ENCODE measurements around the gene SPAG4. TPM values are rescaled to one million over a fixed set of nuclear protein-coding genes. Genes with fewer than 3 reads are reported as not detected.

The SPAG4 gene
- total RNA-seq, 2 experiments from 2014 or later: 2.6 to 5.0 TPM

DNA sequence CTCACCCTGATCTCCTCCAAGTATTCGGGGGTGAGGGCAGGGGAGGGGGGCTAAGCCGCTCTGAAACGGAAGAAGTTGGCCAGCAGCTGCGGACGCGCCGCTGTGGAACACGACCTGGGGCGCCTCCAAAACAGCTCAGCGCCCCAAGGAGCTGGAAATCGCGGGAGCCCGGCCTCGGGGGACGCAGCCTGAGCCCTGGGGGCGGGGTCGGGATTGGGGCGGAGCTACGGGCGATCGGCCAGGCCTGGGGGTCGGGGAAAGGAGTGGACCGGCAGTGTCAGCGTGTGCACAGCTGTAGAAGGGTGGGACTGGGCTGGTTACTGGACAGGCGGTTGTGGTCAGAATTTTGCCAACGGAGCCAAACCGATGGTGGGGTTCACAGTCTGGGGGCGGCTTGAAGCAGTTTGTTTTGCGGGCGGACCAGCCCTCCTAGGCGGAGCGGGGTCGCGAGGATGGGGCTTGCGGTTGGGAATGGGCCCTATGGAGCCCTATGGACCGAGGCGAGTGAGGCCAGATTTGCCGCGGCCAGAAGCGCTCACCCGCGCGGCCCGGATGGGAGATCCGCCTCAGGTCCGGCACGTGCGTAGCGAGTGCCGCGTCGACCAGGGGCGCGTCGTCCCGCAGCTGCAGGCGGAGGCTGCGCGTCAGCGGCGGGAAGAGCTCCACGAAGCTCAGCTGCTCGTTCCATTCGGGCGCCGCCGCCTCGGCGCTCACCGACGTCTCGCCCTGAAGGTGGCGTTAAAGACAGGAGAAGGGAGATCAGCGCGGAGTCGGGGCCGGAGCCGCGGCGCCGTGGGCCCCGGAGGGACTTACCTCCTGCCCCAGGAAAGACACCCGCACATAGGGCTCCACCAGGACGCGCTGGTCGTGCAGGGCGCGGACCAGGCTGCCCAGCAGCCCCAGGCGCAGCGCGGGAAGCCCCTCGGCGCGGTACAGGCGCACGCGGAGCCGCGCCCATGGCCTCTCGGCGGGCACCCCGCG lies 14.3 kb upstream of the SPAG4 start:
- H3K27ac Mint-ChIP-seq: peak overlapping the region; percentile 30
- ATAC-seq: peak; percentile 93
- H3K4me1 Mint-ChIP-seq (ENCODE audit: low read depth): peaks cover 10% of the 10 kb centered on the region
- POLR2A ChIA-PET: interaction anchor here (0.9 to 1.2 kb wide), 2 partner anchors 15 to 63 kb away, joined by 3 to 4 read pairs; partner anchors contain the start of gene SPAG4
- peak; percentile 82 for DNase-seq
- peaks cover 60% of the 10 kb centered on the region for H3K27me3 Mint-ChIP-seq (ENCODE audit: low read depth)
- peak overlapping the region; percentile 67 for H3K4me3 Mint-ChIP-seq
- CTCF ChIA-PET: interaction anchor here (0.7 to 5.3 kb wide), 15 partner anchors 9 to 392 kb away, joined by 3 to 43 read pairs (median 5); partner anchors contain the start of genes CPNE1, NFS1, RBM12 and ROMO1
- no peaks in the 10 kb centered on the region for H3K9me3 Mint-ChIP-seq (ENCODE audit: insufficient read depth)
- no peaks in the 10 kb centered on the region for H3K36me3 Mint-ChIP-seq (ENCODE audit: low read depth)

DNA sequence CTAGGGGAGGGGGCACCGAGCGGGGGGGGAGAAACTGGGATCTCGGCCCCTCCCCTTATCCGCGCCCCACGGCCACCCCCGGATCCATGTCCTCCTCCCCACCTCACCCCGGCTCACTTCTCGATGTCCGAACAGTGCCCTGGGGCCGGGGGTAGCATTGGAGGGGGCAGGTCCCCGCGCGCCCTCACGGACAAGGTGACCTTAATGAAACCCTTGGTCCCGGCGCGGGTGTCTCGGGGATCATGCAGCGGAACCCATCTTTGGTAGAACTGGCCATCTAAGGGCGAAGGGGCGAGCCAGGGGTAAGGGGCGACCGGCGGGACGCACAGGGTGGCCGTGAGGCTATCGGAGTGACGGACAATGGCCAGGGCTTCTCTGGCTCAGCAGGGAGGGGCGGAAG lies 13.6 kb upstream of the SPAG4 start:
- no peaks in the 10 kb centered on the region for H3K36me3 Mint-ChIP-seq (ENCODE audit: low read depth)
- H3K4me1 Mint-ChIP-seq (ENCODE audit: low read depth): peaks cover 12% of the 10 kb centered on the region
- no peak for DNase-seq
- no peaks in the 10 kb centered on the region for H3K9me3 Mint-ChIP-seq (ENCODE audit: insufficient read depth)
- ATAC-seq: no peak
- ChIA-PET CTCF (interaction anchor here (1.0 to 5.3 kb wide), 10 partner anchors 10 to 352 kb away, joined by 3 to 43 read pairs (median 5); partner anchors contain the start of genes CPNE1, NFS1, RBM12 and ROMO1), POLR2A (interaction anchor here (0.6 kb wide), 1 partner anchor 68 kb away, joined by 3 read pairs; no protein-coding TSS in a partner anchor)
- no peak overlapping the region for H3K4me3 Mint-ChIP-seq
- peaks cover 56% of the 10 kb centered on the region for H3K27me3 Mint-ChIP-seq (ENCODE audit: low read depth)
- H3K27ac Mint-ChIP-seq: no peak overlapping the region

DNA sequence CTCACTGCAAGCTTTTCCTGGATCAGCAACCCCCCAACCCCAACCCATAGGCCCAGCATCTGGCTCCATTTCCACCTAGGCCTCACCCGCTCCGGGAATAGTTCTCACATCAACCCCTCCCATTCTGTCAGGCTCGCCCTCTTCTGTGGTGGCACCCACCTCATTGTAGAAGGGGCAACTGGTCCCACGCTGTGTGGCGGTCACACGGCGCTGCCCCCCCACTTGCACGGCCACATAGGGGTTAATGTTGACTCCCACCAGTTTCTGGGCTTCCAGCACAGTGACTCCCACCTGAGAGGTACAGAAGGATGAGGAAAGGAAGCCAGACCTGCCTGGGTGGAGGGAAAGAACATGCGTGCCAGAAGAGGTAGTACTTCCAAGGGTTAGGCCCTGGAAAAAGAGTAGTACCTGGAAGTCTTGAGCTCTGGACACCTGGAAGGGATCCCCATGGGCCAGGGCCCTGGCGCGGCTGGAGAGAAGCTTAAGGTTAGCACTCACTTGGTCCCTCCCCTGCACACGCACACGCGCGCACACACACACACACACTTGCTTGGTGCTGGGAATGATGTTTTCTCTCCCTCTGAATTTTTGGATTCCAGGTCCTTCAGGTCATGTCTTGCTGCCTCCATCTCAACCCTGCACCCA lies 12.7 kb upstream of the SPAG4 start:
- no peak overlapping the region for H3K4me3 Mint-ChIP-seq
- H3K27me3 Mint-ChIP-seq (ENCODE audit: low read depth): peaks cover 46% of the 10 kb centered on the region
- H3K4me1 Mint-ChIP-seq (ENCODE audit: low read depth): peaks cover 13% of the 10 kb centered on the region
- no peaks in the 10 kb centered on the region for H3K9me3 Mint-ChIP-seq (ENCODE audit: insufficient read depth)
- H3K36me3 Mint-ChIP-seq (ENCODE audit: low read depth): no peaks in the 10 kb centered on the region
- no peak for ATAC-seq
- no peak overlapping the region for H3K27ac Mint-ChIP-seq
- ChIA-PET POLR2A (interaction anchor here (0.6 to 1.6 kb wide), 3 partner anchors 13 to 112 kb away, joined by 3 to 11 read pairs (median 5); partner anchors contain the start of gene SPAG4), CTCF (interaction anchor here (5.3 kb wide), 1 partner anchor 17 kb away, joined by 43 read pairs; no protein-coding TSS in a partner anchor)
- no peak for DNase-seq

DNA sequence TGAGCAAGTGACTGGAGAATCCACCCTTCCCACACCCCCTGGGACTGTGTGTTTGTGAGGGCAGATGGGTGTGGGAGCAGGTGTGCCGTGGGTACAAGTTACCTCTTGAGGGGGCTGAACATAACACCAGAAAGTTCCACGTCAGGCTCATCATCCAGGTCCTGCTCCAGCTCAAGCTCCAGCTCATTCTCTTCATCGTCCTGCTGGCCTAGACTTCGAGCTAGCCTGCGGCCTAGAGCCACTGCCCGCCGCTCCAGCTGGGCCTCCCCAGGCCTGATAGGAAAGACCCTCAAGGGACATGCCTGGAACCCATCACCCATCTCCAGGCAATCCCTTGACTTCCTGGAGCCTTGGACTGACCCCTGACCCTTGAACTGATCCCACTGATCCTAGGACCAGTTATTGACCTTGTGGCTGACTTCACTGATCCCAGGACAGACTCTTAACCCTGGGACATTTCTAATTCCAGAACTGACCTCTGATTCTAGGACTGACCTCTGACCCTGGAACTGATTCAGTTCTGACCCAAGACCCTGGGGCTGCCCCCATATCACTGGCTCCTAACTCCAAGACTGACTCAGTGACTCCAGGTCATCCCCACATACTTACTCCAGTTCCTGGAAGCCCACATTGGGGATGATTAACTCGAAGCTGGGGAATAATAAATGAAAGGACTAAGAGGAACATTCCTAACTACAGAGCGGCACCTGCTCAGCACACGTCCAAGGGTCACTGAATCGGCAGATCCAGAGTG lies 11.8 kb upstream of the SPAG4 start:
- ChIA-PET POLR2A (interaction anchor here (0.9 to 1.6 kb wide), 3 partner anchors 12 to 113 kb away, joined by 3 to 11 read pairs (median 5); partner anchors contain the start of gene SPAG4), CTCF (interaction anchor here (1.1 to 5.3 kb wide), 5 partner anchors 12 to 140 kb away, joined by 3 to 43 read pairs (median 5); partner anchors contain the start of gene SPAG4)
- H3K27me3 Mint-ChIP-seq (ENCODE audit: low read depth): peaks cover 39% of the 10 kb centered on the region
- DNase-seq: no peak
- no peak overlapping the region for H3K4me3 Mint-ChIP-seq
- H3K9me3 Mint-ChIP-seq (ENCODE audit: insufficient read depth): no peaks in the 10 kb centered on the region
- no peak overlapping the region for H3K27ac Mint-ChIP-seq
- H3K4me1 Mint-ChIP-seq (ENCODE audit: low read depth): peaks cover 13% of the 10 kb centered on the region
- H3K36me3 Mint-ChIP-seq (ENCODE audit: low read depth): no peaks in the 10 kb centered on the region
- ATAC-seq: no peak

DNA sequence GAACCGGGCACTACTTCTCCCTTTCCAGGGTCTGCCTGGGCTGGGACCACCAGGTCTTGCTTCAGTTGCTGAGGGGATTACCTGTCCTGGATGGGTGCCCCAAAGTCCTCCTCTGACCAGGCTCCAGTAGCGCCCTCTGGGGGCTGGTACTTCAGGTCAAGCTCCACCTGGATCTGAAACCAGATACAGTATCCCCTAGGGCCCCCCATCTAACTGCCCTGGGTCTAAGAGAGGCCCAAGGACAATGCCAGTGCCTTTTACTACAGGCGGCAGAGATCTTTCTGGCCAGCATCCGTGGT lies 11.2 kb upstream of the SPAG4 start:
- no peak for ATAC-seq
- Mint-ChIP-seq H3K9me3 (ENCODE audit: insufficient read depth) (no peaks in the 10 kb centered on the region), H3K27me3 (ENCODE audit: low read depth) (peaks cover 35% of the 10 kb centered on the region), H3K4me3 (no peak overlapping the region), H3K36me3 (ENCODE audit: low read depth) (no peaks in the 10 kb centered on the region), H3K27ac (no peak overlapping the region), H3K4me1 (ENCODE audit: low read depth) (peaks cover 13% of the 10 kb centered on the region)
- no peak for DNase-seq
- CTCF ChIA-PET: interaction anchor here (1.0 to 5.3 kb wide), 6 partner anchors 11 to 141 kb away, joined by 3 to 43 read pairs (median 4); partner anchors contain the start of gene SPAG4
- POLR2A ChIA-PET: interaction anchor here (1.3 kb wide), 1 partner anchor 59 kb away, joined by 3 read pairs; no protein-coding TSS in a partner anchor

DNA sequence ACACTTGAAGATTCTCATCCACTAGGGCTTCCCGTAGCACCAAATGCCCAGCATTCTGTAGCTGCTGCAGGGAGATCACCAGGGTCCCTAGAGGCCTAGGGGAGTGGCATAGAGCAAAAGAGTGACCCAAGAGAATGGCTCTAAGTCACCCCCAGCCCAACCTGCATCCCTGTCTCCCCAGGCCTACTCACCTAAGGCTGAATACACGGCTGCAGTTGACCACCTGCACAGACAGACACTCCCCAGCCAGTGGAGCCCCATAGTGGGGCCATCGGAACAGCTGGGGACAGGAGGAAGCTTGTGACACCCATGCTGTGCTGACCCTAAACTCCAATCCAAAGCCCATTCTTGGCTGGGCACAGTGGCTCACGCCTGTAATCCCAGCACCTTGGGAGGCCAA lies 9.5 kb upstream of the SPAG4 start:
- Mint-ChIP-seq H3K36me3 (ENCODE audit: low read depth) (no peaks in the 10 kb centered on the region), H3K4me1 (ENCODE audit: low read depth) (peaks cover 8% of the 10 kb centered on the region), H3K4me3 (no peak overlapping the region), H3K9me3 (ENCODE audit: insufficient read depth) (no peaks in the 10 kb centered on the region), H3K27ac (no peak overlapping the region), H3K27me3 (ENCODE audit: low read depth) (peaks cover 22% of the 10 kb centered on the region)
- DNase-seq (no peak), ATAC-seq (no peak)
- ChIA-PET POLR2A (interaction anchor here (1.1 kb wide), 1 partner anchor 28 kb away, joined by 3 read pairs; no protein-coding TSS in a partner anchor), CTCF (interaction anchor here (1.2 kb wide), 1 partner anchor 8 kb away, joined by 3 read pairs; no protein-coding TSS in a partner anchor)

DNA sequence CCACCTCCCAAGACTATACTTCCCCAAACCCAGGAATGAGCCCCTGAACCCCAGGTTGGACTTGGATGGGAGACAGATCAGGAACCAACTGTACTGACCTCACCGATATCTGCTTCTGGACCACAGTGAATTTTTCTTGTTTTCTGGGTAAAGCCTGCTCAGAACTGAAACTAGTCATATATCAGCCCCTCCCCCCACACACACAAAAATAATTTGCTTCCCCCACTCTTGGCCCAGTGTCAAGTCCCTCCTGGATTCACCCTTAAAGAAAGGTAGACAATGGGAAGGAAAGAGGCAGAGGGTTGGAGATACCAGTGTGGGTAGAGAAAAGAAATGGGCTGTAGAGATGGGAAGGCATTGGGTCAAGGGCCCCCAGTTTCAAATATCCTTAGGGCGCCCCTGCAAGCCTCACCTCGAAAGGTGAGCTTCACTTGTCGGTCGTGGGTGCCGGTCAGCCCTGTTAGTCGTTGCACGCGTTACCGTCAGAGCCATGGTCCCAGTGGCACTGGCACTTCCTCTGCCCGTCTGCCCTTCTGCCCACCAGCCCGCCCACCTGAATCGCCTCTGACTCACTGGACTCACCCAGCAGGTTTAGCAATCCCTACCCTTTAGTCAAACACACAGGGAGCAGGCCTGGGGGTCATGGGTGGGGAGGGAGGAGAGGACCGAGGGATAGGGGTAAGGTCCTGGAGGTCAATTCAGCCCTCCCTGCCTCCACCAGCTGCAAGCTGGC lies 8.5 kb upstream of the SPAG4 start:
- H3K36me3 Mint-ChIP-seq (ENCODE audit: low read depth): no peaks in the 10 kb centered on the region
- DNase-seq: no peak
- no peak overlapping the region for H3K27ac Mint-ChIP-seq
- H3K9me3 Mint-ChIP-seq (ENCODE audit: insufficient read depth): no peaks in the 10 kb centered on the region
- peaks cover 15% of the 10 kb centered on the region for H3K27me3 Mint-ChIP-seq (ENCODE audit: low read depth)
- CTCF ChIA-PET: no interaction called here
- peaks cover 3% of the 10 kb centered on the region for H3K4me1 Mint-ChIP-seq (ENCODE audit: low read depth)
- POLR2A ChIA-PET: interaction anchor here (0.5 to 1.1 kb wide), 2 partner anchors 27 to 43 kb away, joined by 3 read pairs; no protein-coding TSS in a partner anchor
- ATAC-seq: no peak
- no peak overlapping the region for H3K4me3 Mint-ChIP-seq

DNA sequence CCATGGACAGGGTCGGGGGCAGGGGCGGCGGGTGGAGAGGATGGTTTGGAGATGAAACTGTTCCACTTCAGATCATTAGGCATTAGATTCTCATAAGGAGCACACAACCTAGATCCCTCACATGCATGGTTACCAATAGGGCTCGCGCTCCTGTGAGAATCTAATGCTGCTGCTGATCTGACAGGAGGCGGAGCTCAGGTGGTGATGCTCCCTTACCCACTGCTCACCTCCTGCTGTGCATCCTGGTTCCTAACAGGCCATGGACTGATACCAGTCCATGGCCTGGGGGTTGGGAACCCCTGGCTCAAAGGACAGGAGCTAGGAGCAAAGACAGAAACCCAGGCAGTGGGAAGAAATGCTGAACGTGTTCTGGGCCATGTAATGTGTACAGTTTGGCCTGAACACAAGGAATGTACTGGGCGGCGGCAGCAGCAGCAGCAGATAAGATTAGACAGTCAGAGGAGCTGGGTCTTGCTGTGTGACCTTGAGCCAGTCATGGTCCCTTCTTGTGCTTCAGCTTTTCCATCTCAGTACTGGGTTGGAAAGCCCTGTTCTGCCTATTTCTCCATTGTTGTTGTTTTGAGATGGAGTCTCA lies 4.7 kb upstream of the SPAG4 start:
- H3K27ac Mint-ChIP-seq: no peak overlapping the region
- peaks cover 17% of the 10 kb centered on the region for H3K4me1 Mint-ChIP-seq (ENCODE audit: low read depth)
- ChIA-PET POLR2A (interaction anchor here (2.3 kb wide), 1 partner anchor 12 kb away, joined by 6 read pairs; no protein-coding TSS in a partner anchor), CTCF (interaction anchor here (0.7 kb wide), 1 partner anchor 319 kb away, joined by 3 read pairs; no protein-coding TSS in a partner anchor)
- H3K4me3 Mint-ChIP-seq: no peak overlapping the region
- no peak for DNase-seq
- H3K9me3 Mint-ChIP-seq (ENCODE audit: insufficient read depth): no peaks in the 10 kb centered on the region
- no peak for ATAC-seq
- no peaks in the 10 kb centered on the region for H3K36me3 Mint-ChIP-seq (ENCODE audit: low read depth)
- H3K27me3 Mint-ChIP-seq (ENCODE audit: low read depth): peaks cover 2% of the 10 kb centered on the region

DNA sequence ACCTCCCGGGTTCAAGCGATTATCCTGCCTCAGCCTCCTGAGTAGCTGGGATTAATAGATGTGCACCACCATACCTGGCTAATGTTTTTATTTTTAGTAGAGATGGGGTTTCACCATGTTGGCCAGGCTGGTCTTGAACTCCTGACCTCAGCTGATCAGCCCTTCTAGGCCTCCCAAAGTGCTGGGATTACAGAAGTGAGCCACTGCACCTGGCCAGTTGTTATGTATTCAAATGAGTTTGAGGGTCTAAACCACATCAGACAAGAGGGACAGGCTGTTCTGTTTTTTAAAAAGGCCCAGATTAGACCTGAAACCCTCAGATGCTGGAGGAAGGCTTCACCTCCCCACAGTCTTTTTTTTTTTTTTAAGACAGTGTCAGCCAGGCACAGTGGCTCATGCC lies 4.1 kb upstream of the SPAG4 start:
- Mint-ChIP-seq H3K4me1 (ENCODE audit: low read depth) (peaks cover 17% of the 10 kb centered on the region), H3K27ac (no peak overlapping the region), H3K9me3 (ENCODE audit: insufficient read depth) (no peaks in the 10 kb centered on the region), H3K27me3 (ENCODE audit: low read depth) (peaks cover 2% of the 10 kb centered on the region), H3K36me3 (ENCODE audit: low read depth) (no peaks in the 10 kb centered on the region), H3K4me3 (no peak overlapping the region)
- CTCF ChIA-PET: interaction anchor here (0.7 kb wide), 1 partner anchor 318 kb away, joined by 3 read pairs; no protein-coding TSS in a partner anchor
- ATAC-seq (no peak), DNase-seq (no peak)
- POLR2A ChIA-PET: interaction anchor here (2.3 kb wide), 1 partner anchor 12 kb away, joined by 6 read pairs; no protein-coding TSS in a partner anchor

Data from activated CD8-positive, alpha-beta T cell treated with anti-CD3 and anti-CD28 coated beads, Interleukin-2, amount 10 ng/mL, durations not matched to agents 7 days and 5 days (primary cell).